Measurements from ENCODE around the gene ASRGL1.

DNA sequence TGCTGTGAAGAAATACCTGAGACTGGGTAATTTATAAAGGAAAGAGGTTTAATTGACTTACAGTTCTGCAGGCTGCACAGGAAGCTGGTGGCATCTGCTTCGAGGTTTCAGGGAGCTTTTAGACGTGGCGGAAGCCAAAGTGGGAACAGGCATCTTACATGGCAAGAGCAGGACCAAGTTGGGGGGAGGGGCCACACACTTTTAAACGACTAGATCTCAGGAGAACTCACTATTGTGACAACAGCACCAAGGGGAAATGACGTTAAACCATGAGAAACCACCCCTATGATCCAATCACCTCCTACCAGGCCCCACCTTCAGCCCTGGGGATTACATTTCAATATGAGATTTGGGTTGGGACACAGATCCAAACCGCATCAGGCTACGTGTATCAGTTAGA, 27.3 kb upstream of the ASRGL1 start:
- TF ChIP-seq, protein P1, sequence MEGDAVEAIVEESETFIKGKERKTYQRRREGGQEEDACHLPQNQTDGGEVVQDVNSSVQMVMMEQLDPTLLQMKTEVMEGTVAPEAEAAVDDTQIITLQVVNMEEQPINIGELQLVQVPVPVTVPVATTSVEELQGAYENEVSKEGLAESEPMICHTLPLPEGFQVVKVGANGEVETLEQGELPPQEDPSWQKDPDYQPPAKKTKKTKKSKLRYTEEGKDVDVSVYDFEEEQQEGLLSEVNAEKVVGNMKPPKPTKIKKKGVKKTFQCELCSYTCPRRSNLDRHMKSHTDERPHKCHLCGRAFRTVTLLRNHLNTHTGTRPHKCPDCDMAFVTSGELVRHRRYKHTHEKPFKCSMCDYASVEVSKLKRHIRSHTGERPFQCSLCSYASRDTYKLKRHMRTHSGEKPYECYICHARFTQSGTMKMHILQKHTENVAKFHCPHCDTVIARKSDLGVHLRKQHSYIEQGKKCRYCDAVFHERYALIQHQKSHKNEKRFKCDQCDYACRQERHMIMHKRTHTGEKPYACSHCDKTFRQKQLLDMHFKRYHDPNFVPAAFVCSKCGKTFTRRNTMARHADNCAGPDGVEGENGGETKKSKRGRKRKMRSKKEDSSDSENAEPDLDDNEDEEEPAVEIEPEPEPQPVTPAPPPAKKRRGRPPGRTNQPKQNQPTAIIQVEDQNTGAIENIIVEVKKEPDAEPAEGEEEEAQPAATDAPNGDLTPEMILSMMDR (IDR thresholded peaks at IDR 0.05) = no peak
- TF ChIP-seq POLR2AphosphoS5 (IDR thresholded peaks at IDR 0.05) (no peak), POLR2A (IDR thresholded peaks at IDR 0.05) (no peak)
